Osteocyte (in vitro differentiated cells): ENCODE results near the gene CDAN1. TPM values are rescaled to one million over a fixed set of nuclear protein-coding genes. Genes with fewer than 3 reads are reported as not detected.

ENCODE experiments used
- DNase-seq: peaks from one replicate; pipeline ENCODE4 v3.0.0; 2021; ENCODE audit warnings: mixed read lengths; ENCODE audit not compliant: unreplicated experiment; ENCODE audit errors: extremely low spot score
- H3K27ac Mint-ChIP-seq: one replicate; pipeline ENCODE4 v1.8.0; 2021; ENCODE audit warnings: mild to moderate bottlenecking, mixed read lengths; ENCODE audit not compliant: unreplicated experiment
- H3K27me3 Mint-ChIP-seq: one replicate; pipeline ENCODE4 v1.8.0; 2021; ENCODE audit warnings: mixed read lengths; ENCODE audit not compliant: unreplicated experiment
- H3K36me3 Mint-ChIP-seq: one replicate; pipeline ENCODE4 v1.8.0; 2021; ENCODE audit warnings: mixed read lengths; ENCODE audit not compliant: unreplicated experiment
- H3K4me1 Mint-ChIP-seq: one replicate; pipeline ENCODE4 v1.8.0; 2021; ENCODE audit warnings: mixed read lengths; ENCODE audit not compliant: unreplicated experiment
- H3K4me3 Mint-ChIP-seq: one replicate; pipeline ENCODE4 v1.8.0; 2021; ENCODE audit warnings: mild to moderate bottlenecking, moderate library complexity, mixed read lengths; ENCODE audit not compliant: unreplicated experiment
- H3K9me3 Mint-ChIP-seq: one replicate; pipeline ENCODE4 v1.8.0; 2021; ENCODE audit warnings: mixed read lengths; ENCODE audit not compliant: unreplicated experiment
- CTCF ChIP-seq: fragments of 200-600 bp; sonication (generic); IDR thresholded peaks from 2 replicates; pipeline ENCODE4 v1.5.0; 2021; ENCODE audit warnings: antibody characterized with exemption, mild to moderate bottlenecking, moderate library complexity
- long read RNA-seq: library from polyadenylated mRNA; unstranded; transcript quantifications from one replicate; pipeline ENCODE4 v2.0.0, GENCODE V29; 2021
- total RNA-seq: library from RNA; stranded (reverse); gene quantifications from 2 replicates; pipeline ENCODE4 v1.2.1, GENCODE V29; 2021

CDAN1 gene, protein sequence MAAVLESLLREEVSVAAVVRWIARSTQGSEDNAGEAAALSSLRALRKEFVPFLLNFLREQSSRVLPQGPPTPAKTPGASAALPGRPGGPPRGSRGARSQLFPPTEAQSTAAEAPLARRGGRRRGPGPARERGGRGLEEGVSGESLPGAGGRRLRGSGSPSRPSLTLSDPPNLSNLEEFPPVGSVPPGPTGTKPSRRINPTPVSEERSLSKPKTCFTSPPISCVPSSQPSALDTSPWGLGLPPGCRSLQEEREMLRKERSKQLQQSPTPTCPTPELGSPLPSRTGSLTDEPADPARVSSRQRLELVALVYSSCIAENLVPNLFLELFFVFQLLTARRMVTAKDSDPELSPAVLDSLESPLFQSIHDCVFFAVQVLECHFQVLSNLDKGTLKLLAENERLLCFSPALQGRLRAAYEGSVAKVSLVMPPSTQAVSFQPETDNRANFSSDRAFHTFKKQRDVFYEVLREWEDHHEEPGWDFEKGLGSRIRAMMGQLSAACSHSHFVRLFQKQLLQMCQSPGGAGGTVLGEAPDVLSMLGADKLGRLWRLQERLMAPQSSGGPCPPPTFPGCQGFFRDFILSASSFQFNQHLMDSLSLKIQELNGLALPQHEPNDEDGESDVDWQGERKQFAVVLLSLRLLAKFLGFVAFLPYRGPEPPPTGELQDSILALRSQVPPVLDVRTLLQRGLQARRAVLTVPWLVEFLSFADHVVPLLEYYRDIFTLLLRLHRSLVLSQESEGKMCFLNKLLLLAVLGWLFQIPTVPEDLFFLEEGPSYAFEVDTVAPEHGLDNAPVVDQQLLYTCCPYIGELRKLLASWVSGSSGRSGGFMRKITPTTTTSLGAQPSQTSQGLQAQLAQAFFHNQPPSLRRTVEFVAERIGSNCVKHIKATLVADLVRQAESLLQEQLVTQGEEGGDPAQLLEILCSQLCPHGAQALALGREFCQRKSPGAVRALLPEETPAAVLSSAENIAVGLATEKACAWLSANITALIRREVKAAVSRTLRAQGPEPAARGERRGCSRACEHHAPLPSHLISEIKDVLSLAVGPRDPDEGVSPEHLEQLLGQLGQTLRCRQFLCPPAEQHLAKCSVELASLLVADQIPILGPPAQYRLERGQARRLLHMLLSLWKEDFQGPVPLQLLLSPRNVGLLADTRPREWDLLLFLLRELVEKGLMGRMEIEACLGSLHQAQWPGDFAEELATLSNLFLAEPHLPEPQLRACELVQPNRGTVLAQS
- total RNA-seq = 15.6 and 24.0 TPM in 2 replicates
- long read RNA-seq, partial matches to known transcripts = 5 of 5 reads
- long read RNA-seq, other reads (novel, unspliced or antisense) = 0 of 5 reads

DNA sequence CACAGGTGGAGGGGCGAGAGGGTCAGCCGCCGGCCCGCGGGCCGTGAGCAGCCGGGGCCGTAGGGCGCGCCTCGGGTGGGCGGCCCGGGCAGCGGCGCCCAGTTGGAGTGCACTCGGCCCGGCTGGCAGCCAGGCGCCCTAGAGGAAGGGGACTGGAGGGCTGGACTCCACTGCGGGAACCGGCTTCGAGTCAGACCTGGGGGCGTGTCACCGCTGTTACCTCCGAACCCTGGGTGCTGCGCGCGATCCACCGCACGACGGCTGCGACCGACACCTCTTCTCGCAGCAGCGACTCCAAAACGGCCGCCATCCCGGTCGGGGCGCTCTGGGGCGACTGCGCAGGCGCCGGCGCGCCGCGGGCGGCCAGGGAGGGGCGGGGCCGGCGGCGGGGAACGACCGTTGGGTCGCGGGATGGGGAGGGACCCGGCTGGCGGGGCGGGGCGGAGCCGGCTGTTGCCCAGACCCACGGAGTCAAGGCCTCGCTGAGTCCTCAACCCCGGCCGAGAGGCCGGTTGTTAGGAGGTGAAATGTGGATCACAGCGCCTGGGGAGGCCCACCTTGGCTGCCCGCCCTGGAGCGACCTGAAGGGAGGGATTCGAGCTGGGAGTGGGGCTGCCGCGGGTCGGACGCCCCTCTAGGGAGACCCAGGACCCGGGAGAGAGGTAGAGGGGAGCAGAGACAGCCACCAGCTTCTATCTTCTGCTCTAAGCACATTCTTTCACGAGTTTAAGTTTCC, at the start of gene CDAN1:
Gene CDAN1 (minus strand): TSS at position 336 of the 736 bp plus-strand sequence. CDS start 26 bp downstream, at position 310.
- peak within 1 kb of the TSS; percentile 77 for H3K4me3 Mint-ChIP-seq
- peaks cover 10% of the 10 kb centered on the region for H3K36me3 Mint-ChIP-seq
- peaks cover 25% of the 10 kb centered on the region for H3K4me1 Mint-ChIP-seq
- no peaks in the 10 kb centered on the region for H3K9me3 Mint-ChIP-seq
- DNase-seq = peak; percentile 97
- TF ChIP-seq CTCF = no peak
- H3K27me3 Mint-ChIP-seq = no peaks in the 10 kb centered on the region
- peak within 1 kb of the TSS; percentile 86 for H3K27ac Mint-ChIP-seq

- Mint-ChIP-seq H3K4me1 (peaks cover 6% of the 10 kb centered on the region), H3K27ac (no peak overlapping the region), H3K36me3 (peaks cover 22% of the 10 kb centered on the region), H3K27me3 (no peaks in the 10 kb centered on the region), H3K4me3 (no peak overlapping the region), H3K9me3 (peaks cover 4% of the 10 kb centered on the region)
- TF ChIP-seq CTCF = no peak
- DNase-seq = no peak
These were observed 48.6 kb upstream of the CDAN1 start for GRCh38 chr15:42785569-42785968.

- no peak overlapping the region for H3K27ac Mint-ChIP-seq
- peaks cover 4% of the 10 kb centered on the region for H3K9me3 Mint-ChIP-seq
- no peak overlapping the region for H3K4me3 Mint-ChIP-seq
- H3K36me3 Mint-ChIP-seq = peaks cover 24% of the 10 kb centered on the region
- peaks cover 6% of the 10 kb centered on the region for H3K4me1 Mint-ChIP-seq
- no peak for DNase-seq
- no peaks in the 10 kb centered on the region for H3K27me3 Mint-ChIP-seq
- no peak for TF ChIP-seq CTCF
These were observed 47.8 kb upstream of the CDAN1 start for GRCh38 chr15:42784705-42785104.

- no peak for DNase-seq
- H3K4me3 Mint-ChIP-seq = no peak overlapping the region
- peaks cover 24% of the 10 kb centered on the region for H3K36me3 Mint-ChIP-seq
- H3K4me1 Mint-ChIP-seq = peaks cover 6% of the 10 kb centered on the region
- no peaks in the 10 kb centered on the region for H3K27me3 Mint-ChIP-seq
- H3K9me3 Mint-ChIP-seq = peaks cover 4% of the 10 kb centered on the region
- H3K27ac Mint-ChIP-seq = no peak overlapping the region
- TF ChIP-seq CTCF = no peak
These were observed 45.8 kb upstream of the CDAN1 start for GRCh38 chr15:42782716-42783115.
